Choroid plexus epithelial cell (primary cell): ENCODE measurements around the gene RPL19.

Experiments used
- DNase-seq: peaks from one replicate; pipeline ENCODE4 v3.0.0-alpha.2; 2010; ENCODE audit warnings: low read depth
- H3K4me3 ChIP-seq: 2 replicates; pipeline ENCODE4 v1.5.1; 2011; ENCODE audit warnings: low read depth, mild to moderate bottlenecking, control low read depth, low read length, moderate library complexity
- TF ChIP-seq, protein P1 (sequence below): conservative IDR thresholded peaks from 2 replicates; pipeline ENCODE4 v1.5.1; 2011; ENCODE audit warnings: low read depth, mild to moderate bottlenecking, control low read depth, inconsistent platforms, low read length, moderate library complexity

The RPL19 gene

GRCh38 chr17:39156491-39156890 is 43.6 kb upstream of the RPL19 start:
- DNase-seq, result peak; percentile 39
- no peak overlapping the region for H3K4me3 ChIP-seq
- TF ChIP-seq, protein P1, sequence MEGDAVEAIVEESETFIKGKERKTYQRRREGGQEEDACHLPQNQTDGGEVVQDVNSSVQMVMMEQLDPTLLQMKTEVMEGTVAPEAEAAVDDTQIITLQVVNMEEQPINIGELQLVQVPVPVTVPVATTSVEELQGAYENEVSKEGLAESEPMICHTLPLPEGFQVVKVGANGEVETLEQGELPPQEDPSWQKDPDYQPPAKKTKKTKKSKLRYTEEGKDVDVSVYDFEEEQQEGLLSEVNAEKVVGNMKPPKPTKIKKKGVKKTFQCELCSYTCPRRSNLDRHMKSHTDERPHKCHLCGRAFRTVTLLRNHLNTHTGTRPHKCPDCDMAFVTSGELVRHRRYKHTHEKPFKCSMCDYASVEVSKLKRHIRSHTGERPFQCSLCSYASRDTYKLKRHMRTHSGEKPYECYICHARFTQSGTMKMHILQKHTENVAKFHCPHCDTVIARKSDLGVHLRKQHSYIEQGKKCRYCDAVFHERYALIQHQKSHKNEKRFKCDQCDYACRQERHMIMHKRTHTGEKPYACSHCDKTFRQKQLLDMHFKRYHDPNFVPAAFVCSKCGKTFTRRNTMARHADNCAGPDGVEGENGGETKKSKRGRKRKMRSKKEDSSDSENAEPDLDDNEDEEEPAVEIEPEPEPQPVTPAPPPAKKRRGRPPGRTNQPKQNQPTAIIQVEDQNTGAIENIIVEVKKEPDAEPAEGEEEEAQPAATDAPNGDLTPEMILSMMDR, result no peak

GRCh38 chr17:39158623-39159022 is 41.5 kb upstream of the RPL19 start:
- TF ChIP-seq, protein P1, result no peak

DNA sequence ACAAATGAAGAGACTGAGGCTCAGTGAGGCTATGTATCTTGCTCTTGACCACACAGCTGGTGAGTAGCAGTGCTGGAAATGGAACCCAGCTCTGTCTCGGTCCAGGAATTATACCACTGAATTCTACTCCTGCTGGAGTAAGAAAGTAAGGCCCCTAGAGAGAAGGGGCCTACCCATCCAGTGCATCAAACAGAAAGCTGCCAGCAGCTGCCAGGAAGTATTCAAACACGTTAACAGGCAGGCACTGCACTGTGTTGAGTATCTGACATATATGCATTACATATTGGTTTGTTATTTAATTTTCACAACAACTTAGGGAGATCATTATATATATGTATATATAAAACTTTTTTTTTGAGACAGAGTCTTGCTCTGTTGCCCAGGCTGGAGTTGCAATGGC is 38.1 kb upstream of the RPL19 start:
- DNase-seq, result no peak
- TF ChIP-seq, protein P1, result no peak
- no peak overlapping the region for H3K4me3 ChIP-seq

More at GRCh38 chr17:39158623-39159022, 41.5 kb upstream of the RPL19 start:
- H3K4me3 ChIP-seq, result no peak overlapping the region
- DNase-seq, result no peak

DNA sequence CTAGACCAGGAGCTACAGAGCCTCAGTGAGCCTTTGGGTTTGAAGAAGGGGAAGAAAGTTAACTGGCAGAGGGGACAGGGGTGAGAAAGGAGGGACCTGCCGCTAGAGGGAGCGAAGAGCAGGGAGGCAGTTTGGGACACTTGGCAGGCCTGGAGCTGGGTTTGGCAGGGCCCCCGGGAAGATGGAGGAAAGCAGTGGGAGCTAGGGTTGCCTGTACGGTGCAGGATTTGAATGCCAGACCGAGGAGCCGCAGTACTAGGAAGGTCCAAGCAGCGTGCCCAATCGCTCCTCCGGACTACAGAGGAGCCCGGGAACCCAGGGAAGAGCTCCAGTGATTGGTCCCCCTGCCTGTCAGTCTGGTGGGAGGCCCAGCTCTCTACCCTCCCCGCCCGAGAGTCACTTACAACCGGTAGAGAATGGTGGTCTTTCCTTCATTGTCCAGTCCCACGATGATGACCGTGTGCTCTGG is 35.4 kb upstream of the RPL19 start:
- H3K4me3 ChIP-seq, result peak overlapping the region; percentile 61
- TF ChIP-seq, protein P1, result peak; percentile 93

GRCh38 chr17:39165178-39165840 is 34.8 kb upstream of the RPL19 start:
- peak overlapping the region; percentile 61 for H3K4me3 ChIP-seq
- DNase-seq, result no peak
- TF ChIP-seq, protein P1, result no peak

More for the DNA sequence above, 35.4 kb upstream of the RPL19 start:
- peak; percentile 95 for DNase-seq

DNA sequence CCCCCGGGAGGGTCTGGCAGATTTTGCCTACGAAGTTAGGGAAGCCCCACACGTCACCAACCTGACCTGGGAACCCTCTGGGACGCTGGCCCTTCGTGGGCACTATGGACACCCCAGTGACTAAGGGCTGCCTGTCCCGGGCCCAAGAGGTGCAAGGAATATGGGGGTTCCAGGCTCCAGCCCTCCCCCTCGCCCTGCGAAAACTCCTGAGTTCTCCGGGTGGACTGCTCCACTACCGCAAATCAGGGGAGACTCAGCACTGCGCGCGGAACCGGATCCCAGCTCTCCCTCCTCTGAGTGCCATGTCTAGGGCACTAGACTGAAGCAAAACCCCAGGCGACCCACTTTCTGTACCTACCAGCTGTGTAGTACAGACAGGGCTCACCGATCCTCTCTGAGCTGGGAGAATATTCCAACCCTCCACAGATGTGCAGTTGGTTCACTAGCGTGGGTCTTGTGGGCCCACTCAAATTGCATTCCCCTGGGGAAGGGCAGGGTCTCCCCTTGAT is 34.2 kb upstream of the RPL19 start, which contains the start of gene ARL5C:
TSS of gene ARL5C (minus strand) at position 321 of the 509 bp plus-strand sequence. CDS start 401 bp downstream, outside the sequence.
- TF ChIP-seq, protein P1, result no peak
- DNase-seq, result no peak
- peak within 1 kb of the TSS; percentile 61 for H3K4me3 ChIP-seq
